Measurements from ENCODE around the gene TP53.

GRCh38 chr17:7634384-7634783, 52.9 kb downstream of the TP53 start:
- TF ChIP-seq CTCF (IDR thresholded peaks at IDR 0.05) (no peak; the same call in 1 of the 2 replicates), POLR2AphosphoS5 (IDR thresholded peaks at IDR 0.05; ENCODE audit: low read depth, low read length) (no peak), SIN3A (IDR thresholded peaks at IDR 0.05; ENCODE audit: borderline replicate concordance, insufficient read depth, low read depth, low read length) (no peak), REST (IDR thresholded peaks at IDR 0.05; ENCODE audit: insufficient read depth in 1 of 2, low read depth in 2 of 2, low read length in 1 of 2) (no peak)
